Measurements from ENCODE around the gene DNAH6.
"Not testable (repeated sequence)": the region's sequence is repeated elsewhere in the genome, so short reads cannot be mapped to it uniquely, and the experiment has no call there.

Gene DNAH6, protein sequence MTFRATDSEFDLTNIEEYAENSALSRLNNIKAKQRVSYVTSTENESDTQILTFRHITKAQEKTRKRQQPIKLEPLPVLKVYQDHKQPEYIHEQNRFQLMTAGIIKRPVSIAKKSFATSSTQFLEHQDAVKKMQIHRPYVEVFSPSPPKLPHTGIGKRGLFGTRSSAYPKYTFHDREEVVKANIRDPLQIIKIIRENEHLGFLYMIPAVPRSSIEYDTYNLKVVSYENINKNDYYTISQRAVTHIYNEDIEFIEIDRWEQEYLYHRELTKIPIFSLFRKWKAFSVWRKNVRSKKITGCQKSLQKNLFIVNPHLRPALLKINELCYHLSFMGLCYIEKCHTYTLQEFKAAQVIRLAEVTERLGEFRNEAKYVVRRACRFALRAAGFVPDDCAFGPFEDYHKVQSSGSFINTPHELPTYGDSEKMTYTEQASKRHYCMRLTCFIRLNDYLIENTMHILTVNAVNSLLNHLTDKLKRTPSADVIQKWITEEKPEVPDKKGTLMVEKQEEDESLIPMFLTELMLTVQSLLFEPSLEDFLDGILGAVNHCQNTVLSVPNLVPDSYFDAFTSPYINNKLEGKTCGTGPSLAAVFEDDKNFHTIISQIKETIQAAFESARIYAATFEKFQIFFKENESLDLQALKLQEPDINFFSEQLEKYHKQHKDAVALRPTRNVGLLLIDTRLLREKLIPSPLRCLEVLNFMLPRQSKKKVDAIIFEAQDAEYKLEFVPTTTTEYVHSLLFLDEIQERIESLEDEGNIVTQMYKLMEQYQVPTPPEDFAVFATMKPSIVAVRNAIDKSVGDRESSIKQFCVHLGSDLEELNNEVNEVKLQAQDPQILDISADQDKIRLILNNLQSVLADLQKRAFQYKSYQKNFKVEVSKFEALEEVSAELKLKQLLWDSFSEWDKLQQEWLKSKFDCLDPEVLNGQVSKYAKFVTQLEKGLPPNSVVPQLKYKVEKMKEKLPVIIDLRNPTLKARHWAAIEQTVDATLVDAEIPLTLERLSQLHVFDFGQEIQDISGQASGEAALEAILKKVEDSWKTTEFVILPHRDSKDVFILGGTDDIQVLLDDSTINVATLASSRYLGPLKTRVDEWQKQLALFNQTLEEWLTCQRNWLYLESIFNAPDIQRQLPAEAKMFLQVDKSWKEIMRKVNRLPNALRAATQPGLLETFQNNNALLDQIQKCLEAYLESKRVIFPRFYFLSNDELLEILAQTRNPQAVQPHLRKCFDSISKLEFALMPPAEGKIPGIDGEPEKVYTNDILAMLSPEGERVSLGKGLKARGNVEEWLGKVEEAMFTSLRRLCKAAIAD (N-terminal part only)

DNA sequence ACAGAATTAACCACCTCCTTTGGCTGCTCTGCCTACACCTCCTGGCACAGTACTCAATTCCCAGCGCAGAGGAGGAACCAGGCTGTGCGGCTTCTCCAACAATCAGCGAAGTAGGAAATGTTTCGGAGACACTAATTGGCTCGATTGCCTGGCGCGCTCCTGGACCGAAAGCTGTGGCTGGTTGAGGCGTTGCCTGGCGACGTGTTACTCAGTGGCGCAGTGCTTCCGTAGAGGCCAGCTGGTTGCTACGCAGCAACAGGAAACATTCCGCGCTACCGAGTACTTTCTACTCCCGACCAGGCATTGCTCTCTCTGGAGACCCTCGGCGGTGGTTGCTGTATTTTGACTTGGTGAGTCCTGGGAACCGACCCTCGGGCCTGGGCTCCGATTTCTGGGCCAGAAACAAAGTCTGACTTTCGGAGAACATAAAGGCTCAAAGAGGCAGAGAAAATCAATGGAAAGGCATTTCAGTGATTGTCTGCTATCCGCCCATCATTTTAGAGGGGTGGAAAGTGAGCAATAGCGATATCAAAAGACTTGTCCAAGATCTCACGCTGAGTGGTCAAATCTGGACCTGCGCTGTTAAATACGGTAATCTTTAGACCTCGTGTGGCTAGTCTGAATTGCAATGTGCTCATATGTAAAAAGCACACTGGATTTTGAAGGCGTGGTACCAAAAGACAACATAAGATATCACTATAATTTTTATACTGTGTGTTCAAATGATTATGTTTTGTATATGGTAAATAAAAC, at the start of gene DNAH6:
TSS of gene DNAH6 (plus strand) at position 265 of the 753 bp plus-strand sequence. CDS start 1,329 bp downstream, outside the sequence.
- DNase-seq = peak; percentile 87

DNA sequence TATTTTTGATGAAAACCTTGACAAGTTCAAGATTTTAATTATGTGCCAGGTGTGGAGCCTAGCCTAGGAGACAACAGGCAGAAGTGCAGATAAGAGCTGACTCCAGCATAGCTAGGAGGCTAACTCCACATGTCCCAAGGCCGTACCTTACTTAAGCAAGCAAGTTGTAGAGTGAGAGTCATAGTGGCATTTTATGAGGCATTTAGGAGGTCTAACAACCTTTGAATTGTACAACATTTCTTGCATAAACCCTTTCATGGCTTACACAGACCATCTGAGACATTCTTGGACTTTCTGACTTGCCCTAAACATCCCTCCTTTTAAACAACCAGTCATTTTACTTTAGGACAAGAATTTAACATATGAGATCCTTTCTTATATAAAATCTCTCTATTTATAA, 48.9 kb upstream of the DNAH6 start:
- no peak for DNase-seq

DNA sequence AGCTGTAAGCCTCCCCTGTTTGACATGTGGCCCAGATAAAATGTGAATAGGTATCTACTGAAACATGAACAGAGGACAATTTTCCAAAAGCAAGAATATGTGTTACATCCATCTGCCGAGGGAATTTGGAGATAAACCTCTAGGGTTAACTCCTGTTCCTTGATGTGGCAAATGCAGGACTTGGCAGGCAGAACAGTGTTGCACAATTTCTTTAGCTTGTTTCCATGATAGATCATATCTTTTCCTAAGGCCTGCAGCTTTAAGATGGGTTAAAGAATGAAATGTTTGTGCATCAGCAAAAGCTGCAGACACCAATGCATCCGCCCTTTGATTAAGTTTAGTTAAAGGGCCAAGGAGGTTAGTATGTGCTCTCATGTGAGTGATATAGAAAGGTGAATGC, 43.9 kb upstream of the DNAH6 start:
- not testable (repeated sequence) for DNase-seq

DNA sequence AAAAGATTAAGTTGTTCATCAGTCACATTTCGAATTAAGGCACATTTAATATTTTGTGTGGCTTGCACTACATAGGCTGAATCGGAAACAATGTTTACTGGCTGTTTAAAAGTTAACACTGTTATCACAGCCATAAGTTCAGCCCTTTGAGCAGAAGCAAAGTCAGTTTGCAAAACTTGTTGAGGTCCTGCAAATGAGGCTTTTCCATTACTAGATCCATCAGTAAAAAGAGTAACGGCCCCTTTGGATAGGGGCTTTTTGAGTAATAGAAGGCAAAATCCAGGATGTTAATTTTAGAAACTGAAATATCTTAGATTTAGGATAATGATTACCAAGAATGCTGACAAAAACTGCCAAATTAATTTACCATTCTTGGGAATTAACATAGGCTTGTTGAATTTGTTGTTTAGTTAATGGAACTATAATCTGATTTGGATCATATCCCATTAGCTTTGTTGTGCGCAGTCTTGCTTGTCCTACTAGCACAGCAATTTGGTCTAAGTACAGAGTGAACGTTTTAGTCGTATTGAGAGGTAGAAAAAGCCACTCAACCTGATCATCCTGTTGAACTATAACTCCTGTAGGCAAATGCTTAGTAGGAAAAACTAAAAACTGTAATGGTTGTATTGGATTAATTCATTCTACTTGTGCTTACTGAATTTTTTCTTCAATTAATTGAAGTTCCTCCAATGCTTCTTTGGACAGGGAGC, 43.3 kb upstream of the DNAH6 start:
- DNase-seq = no peak

DNA sequence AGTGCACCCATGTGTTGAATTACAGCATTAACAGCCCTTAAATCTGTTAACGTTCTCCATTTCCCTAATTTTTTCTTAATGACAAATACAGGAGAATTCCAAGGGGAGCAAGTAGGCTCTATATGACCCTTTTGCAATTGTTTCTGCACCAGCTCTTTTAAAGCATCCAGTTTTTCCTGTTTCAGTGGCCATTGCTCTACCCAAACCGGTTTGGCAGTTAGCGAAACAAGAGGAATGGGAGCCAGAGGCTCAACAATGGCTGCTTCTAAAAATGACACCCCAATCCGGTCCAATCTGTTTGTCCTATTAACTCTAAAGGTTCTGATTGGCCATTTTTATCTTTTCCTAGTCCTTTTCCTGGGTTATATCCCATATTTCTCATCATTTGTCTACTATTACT, 42.1 kb upstream of the DNAH6 start:
- DNase-seq = no peak

DNA sequence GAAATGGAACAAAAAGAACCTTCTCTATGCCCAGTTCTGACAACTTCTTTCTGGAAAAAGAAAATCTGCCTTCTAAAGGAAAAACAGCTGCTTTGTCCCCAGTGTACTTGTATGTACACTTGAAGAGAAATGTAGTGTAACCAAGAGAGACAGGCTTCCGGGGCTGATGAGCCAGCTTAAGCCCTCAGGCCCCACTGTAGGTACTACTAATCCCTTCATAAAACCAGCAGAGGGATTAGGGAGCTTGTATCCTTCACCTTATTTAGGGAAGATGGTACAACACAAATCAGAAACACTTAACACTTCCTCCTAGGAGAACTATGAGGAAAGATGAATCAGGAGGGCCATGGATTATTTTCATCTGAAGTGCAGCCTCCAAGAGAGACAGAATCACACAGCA, 38.4 kb upstream of the DNAH6 start:
- DNase-seq = no peak

DNA sequence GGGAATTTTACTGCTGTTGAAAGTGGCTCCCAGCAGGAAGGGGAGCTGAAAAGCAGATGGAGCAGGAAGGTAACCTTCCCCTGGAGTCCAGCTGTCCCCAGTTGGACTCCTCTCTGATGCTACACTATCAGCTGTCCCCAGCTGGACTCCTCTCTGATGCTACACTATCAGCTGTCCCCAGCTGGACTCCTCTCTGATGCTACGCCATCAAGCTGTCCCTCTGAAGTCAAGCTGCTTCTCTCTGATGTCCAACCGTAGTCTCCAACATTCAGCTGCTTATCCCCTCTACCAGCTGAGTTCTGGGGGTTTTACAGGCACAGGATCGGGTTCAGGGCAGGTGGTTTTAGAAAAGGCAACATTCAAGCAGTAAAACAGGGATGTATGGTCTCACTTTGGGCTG, 37.4 kb upstream of the DNAH6 start:
- DNase-seq = no peak

DNA sequence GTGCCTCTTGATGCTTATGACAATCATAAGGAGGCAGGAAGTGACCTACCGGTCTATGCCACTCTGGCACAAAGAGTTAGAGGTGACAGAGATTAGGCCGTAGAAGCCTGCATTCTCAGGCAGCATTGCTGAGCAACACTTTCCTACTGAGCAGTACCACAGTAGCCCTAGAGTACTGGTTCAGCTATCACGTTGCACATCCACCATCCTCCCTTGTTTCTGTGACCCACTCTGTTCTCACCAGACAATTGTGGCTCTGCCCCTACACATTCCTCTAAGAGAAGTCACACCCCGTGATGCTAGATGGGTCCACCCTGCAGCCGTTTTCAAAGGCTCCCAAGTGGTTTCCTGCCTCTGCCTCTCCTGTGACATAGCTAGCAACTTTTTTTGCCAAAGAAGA, 34.6 kb upstream of the DNAH6 start:
- no peak for DNase-seq

DNA sequence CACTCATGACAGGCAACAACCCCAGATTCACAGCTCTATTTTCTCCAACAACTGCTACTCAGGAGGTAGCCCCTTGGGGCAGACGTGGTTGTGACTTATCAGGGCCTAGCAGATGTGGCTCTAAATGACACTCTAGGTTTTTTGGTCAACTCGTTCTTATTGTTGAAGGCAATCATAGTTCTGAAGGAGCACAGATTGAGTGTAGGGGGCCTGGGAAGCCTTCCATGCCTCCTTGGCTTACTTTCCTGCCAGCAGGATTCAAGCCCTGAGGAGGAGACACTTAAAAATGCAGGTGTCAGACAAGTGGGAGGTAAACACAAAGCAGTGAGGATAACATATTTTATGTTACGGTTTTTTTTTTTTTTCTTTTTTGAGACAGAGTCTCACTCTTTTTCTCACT, 33.7 kb upstream of the DNAH6 start:
- no peak for DNase-seq

DNA sequence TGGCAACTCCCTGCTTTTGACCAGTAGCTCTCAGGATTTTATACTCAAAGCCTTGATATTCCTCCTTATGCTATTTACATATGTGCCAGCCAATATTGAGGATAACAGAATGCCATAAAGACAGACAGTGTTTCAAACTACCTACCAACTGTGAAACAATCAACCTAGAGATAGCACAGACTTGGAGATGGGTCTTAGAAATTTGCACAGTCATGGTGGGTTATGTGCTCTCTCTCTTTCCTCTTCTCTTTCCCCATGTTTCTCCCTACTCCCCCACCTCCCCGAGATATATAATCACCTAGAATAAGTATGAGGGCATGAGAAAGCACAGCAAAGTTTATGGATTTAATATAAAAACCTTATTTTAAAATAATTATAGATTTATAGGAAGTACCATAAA, 33.0 kb upstream of the DNAH6 start:
- no peak for DNase-seq

DNA sequence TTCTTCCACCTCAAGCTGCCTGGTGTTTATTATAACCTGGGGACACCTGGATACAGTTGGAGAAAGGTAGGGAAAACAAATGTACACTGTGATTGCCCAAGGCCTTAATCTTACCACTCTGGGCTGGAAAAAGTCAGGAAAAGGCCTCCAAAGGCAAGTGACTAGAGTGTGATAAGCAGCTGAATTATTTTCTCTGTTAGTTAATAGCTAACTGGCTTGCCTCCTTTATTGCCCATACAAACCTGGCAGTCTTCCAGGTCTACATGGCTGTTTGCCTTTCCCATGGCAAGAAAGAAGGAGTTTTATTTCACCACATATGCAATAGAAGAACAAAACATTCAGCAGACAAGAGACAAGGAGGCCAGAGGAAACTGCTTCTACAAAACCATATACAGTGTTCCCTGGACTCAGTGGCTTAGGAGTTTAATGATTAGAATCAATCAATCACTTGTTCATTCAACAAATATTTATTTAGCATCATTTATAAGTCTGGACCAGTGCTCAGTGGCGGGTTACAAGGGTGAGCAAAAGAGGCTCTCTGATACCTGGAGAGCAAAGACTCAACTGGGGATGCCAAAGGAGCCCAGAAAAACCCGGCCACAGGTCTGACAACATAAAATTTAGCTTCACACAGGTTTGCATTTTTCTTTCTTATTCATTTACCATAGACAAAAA, 29.7 kb upstream of the DNAH6 start:
- peak; percentile 28 for DNase-seq

DNA sequence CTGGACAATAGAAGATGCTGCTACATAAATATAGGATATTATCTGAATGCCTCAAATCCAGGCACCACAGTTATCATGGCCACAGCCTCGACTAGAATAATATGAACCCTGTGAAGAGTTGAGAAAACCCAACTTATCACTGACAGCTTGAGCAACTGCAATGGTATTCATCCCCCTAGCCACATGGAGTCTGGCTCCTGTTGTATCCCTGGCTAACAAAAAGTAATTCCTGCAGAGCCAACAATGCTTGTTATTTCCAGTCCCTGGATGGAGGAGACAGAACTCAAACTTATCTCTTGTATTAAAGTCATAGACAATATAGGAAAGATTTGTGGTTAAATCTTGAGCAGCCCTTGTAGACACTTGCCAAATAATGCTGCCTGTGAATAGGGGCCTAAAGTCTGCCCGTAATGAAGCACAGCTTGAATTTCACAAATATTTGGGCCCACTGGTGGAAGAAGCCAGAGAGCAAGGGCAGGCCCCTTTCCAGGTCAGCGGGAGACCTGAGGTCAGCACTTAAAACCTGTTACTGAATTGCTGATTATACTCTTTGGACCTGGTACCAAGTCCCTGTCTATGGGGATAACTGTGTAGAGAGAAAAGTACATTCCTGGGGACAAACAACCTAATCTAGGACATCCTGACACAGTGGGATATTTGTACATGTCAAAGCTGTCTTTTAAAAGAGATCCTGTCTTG, 28.9 kb upstream of the DNAH6 start:
- no peak for DNase-seq

DNA sequence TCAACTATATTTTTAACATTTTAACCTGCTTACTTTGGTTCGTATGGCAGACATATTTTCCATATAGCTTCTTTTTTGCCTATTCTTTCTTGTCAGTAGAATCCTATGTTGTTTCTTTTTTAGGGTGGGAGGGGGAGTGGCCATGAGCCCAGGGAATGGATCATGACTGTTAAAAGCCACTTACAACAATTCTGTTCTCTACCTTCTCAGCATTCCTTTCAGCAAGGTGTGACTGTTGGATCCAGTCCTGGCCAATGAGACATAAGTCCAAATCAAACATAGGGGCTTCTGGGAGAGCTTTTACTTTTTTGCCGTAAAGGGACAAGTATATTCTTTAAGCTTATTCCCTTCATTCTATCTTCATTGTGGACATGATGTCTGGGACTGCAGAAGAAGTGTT, 25.0 kb upstream of the DNAH6 start:
- DNase-seq = no peak

DNA sequence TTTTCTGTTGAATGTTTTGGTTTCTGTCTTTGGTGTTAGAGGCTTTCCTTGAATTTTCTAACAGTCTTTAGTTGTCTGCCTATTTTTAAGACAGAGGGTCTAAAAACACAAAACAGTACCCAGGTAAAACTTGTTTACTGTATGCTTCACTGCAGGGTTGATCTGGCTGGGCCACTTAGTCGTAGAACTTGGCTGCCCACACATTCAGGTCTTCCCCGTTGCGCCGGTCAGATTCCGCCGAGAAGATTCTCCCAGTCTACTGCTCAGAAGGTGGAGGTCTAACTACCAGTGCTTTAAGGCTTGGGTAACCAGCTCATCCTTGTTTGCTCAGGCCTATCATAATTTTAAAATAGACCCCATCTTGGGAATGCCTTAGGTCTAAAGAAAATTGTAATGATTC, 24.6 kb upstream of the DNAH6 start:
- DNase-seq = no peak

DNA sequence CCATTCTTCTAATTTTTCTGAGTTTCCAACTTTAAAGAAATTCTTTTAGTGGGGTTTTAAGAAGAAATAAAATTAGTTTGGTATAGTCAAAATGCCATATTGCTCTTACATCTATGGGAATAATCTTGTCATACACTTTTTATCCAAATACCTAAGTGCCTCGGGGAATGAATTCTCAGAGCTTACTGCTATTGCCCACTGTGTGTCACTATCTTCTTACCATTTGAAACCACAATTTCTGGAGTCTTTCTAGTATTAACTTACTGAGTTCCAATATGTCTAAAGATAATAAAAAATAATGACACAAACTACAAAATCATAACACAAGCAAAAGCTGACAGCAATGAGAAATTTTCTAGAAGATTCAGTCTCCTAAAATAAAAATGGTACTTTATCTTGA, 23.7 kb upstream of the DNAH6 start:
- DNase-seq = no peak

DNA sequence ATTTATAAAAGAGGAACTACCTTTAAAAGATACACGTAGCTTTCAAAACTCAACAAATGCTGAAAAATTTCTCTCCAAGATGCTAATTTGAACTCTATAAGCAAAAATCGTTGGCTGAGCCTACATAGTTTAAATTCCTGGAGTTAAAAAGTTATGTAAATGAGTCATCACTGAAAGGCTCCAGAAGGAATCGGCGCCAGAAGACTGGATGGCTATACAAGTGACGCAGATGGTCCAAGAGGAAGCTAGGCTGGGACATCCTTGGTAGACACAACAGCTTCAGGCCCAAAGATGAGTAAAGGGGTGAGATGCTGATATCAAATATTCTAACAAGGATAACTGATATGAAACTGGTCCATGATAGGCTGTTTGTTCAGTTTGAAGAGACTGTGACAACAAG, 22.8 kb upstream of the DNAH6 start:
- no peak for DNase-seq

DNA sequence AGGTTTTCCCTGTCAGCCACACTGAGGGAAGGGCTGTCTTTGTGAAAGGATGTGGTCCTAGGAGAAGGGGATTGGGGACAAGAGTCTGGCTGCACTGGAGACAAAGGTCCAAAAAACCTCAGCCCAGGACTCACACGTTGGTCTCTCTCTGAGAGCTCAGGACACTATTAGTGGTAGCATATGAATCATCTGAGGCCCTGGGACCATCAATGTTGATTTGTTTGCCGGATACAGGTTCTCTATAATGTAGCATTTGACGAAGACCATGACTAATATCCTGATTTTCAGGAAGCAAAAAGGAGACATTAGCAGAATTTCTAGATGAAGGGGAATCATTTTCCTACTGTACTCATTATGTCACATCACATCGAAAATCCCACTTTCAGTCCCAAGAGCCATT, 22.2 kb upstream of the DNAH6 start:
- no peak for DNase-seq

DNA sequence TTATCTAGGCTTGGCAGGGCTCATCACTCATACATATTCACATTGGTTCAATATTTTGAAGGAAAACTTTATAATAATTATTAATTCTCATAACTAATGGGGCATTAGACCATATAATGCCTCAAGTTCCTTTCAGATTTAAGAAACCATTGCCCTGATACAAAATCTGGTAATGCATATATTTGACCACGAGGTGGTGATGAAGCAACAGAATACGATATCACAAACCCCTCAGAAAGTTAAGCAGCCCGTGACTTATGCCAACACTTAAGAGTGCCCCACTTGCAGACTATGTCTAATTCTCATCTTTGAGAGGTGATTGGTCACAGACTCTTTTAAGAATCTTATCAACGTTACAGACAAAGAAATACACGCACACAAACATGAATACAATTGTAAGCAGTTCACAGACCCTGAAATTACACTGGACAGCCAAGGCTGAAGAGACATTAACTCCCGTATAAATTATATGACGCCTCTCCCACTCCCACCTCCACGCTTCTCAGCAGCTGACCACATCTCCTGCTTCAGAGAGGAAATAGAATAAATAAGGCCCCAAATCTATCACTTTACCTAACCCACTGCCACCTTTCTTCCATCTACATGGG, 20.7 kb upstream of the DNAH6 start:
- DNase-seq = peak; percentile 1

DNA sequence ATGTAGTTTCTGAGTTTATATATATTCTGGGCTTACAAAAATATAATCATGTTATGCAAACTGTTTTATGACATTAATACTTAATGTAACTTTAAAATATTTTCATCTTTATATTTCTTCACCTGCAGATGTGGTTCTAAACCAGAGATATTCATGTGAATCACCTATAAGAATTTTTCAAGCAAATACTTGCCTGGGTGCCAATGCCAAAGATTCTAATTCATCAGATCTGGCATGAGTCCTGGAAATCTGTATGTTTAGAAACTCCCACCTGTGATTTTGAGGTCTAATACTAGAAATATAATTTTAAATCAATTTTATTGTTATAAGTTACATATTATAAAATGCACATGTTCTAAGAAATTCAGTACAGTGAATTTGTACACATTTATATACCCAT, 19.9 kb upstream of the DNAH6 start:
- no peak for DNase-seq

DNA sequence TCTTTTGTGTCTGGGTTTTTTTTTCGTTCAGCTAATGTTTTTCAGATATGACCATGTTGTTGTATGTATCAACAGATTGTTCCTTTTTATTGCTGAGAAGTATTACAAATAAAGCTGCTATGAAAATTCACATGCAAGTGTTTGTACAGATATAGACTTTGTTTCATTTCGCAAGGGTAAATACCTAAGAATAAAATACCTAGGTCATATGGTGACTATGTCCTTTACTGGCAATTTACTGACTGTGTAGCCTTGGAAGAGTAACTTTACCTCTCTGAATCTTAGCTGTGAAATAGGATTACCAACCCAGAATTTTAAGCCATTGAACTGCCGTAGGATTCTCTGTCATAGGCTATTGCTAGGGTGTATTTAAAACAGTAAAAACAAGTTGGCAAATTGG, 19.0 kb upstream of the DNAH6 start:
- DNase-seq = no peak

Data from NCI-H1092 (cell line).